HUDEP-2 (cell line): Measurements from ENCODE around the gene PAK6.

Experiments
- DNase-seq, 76 experiments: peaks; one replicate each; lab custom pipeline; 2025; ENCODE audit not compliant: unreplicated experiment in 76 of 76; lab: John Stamatoyannopoulos, UW

PAK6 gene

DNA sequence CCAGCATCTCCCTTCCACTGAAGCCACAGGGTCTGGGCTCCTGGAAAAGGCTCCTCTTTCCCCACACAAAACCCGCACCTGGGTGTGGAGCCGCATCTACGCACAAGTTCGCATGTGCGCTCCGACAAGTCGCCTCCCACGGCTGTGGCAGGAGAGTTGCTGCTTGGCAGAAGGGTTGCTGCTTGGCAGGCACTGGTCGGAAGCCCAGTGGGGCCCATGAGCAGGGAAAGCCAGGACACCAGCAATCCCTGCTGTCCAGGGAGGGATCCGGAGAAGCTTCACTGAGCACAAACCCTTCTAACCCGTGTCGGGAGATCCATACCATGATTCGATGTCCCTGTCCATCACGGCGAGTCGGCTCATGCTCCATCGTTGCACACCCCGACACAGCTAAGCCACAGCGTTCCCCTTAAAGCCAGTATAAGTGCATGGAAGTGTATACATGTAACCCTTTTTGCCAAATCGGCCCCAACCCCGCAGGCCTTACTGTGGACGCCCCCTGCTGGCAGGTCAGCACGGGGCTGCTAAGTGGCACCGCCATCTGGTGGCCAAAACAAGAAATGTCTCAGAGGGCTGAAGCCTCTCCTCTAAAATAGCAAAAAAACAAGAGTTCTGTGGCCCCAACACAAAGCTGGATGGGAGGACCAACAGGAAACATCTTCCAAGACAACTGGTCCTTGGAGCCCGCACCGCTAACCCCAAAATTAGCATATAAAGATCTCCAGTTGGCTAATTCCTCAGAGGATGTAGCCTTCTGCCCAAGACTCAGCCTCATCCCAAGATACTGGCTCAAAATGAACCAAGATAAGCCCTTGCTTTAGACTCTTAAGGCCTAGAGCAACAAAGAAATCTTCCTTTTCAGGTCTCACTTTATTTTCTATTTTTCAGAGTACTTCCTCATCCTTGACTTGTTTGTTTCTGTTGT is 35.7 kb downstream of the PAK6 start:
- peak in 72 of 76 experiments; percentile 15 to 88 (median 69) for DNase-seq

DNA sequence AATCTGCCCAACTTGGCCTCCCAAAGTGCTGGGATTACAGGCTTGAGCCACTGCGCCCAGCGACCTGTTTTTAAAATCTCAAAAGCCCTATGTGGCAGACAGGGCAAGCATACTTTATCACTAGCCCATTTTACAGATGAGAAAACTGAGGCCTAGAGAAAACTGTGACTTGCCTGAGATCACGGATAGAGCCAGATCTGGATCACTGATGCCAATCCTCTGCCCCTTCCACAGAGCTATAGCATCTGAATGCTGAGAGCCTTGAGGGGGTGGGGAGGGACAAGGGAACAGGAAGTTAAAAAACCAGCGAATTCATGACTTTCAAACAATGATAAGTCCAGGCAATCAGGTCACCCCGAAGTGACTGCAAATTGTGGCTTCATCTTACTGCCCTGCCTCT is 36.7 kb downstream of the PAK6 start:
- no peak for DNase-seq

GRCh38 chr15:40275954-40276353 is 37.1 kb downstream of the PAK6 start:
- no peak for DNase-seq

DNA sequence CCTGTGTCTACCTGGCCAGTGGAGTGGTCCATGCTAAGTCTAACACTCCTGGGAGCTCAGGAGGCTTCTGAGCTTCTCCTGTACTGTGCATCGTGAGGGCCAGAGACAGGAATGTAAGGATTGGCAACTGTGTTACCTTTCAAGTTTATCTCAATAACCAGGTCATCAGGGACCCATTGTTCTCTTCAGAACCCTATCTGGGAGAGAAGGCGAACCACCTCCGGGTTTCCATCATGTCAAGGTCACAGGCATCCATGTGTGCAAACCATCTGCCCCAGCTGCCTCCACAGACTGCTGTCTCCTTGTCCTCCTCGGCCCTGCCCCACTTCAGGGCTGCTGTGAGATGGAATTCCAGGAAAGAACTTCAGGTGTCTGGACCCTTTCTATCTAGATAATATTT is 38.1 kb downstream of the PAK6 start:
- DNase-seq = no peak

DNA sequence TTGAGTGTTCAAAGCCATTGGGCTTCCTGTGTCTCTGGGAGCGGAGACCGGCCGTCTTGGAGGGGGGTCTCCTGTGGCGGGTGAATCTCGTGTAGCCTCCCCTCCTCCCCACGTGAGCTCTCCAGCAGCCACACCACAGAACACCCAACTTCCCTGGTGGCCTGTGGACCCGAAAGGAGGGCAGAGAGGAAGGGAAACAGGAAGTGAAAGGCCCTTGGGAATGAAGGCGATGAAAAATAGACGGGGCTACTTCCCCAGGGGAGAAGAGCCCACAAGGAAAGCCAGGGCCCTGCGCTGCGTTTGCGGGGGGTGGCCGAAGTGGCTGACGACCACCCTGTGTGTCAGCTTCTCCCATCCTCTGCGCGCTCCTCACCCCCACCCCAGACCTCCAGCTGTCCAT is 38.6 kb downstream of the PAK6 start:
- DNase-seq = no peak

DNA sequence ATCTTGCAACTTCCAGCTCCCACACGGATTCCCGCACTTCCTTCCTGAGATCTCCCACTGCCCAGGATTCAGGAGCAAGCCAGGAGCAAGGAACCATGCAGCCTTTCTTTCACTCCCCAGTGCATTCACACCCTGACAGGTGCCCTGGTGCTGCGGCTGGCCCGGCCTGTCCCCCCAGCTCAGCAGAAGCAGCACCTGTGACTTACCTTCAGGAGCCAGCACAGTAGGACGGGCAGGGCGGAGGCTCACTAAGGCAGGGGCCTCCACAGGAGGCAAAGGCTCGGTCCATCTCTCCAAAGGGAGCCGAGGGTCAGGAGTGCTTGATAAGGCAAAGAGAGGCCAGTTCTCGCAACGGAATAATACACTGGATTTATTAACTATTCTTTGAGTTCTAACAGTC is 39.2 kb downstream of the PAK6 start:
- no peak for DNase-seq

- DNase-seq = peak in 49 of 76 experiments; percentile 5 to 68 (median 39)
Observed at GRCh38 chr15:40279437-40280141, 40.7 kb downstream of the PAK6 start.

DNA sequence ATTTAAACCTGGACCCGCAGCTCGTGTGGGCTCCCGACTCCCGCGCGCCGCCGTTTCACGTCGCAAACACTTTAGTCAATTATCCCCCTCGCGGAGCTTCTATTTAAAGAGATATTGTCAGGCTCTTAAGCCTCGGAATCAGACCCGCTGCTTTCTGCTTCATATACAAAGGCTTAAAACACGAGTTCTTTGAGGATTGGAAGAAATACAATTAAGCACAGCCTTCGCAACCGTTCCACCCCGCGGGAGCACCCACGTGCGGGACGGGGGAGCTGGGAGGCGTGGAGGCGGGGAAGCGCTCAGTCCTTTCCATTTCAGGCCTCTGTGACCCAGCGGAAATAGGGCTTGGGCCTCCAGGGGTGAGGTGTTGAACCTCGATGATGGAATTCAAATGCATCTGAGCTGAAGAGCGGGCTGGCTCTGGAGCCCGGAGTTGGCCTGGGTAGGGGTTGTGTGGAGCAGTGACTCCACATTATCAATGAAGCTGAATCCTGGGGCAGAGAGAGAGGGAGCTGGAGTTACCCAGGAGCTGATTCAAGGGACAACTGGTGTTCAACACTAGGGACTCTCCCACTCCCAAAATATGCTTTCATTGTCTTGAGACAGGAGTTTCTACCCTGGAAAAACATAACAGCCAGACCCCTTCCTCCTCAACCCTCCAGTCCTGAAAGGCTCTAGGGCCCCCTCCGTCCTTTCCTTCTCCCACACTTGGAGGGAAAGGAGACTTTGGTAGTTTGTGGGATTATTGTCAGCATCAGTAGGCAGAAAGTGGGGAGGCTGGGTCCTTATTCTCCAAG is 41.6 kb downstream of the PAK6 start:
- DNase-seq = no peak

DNA sequence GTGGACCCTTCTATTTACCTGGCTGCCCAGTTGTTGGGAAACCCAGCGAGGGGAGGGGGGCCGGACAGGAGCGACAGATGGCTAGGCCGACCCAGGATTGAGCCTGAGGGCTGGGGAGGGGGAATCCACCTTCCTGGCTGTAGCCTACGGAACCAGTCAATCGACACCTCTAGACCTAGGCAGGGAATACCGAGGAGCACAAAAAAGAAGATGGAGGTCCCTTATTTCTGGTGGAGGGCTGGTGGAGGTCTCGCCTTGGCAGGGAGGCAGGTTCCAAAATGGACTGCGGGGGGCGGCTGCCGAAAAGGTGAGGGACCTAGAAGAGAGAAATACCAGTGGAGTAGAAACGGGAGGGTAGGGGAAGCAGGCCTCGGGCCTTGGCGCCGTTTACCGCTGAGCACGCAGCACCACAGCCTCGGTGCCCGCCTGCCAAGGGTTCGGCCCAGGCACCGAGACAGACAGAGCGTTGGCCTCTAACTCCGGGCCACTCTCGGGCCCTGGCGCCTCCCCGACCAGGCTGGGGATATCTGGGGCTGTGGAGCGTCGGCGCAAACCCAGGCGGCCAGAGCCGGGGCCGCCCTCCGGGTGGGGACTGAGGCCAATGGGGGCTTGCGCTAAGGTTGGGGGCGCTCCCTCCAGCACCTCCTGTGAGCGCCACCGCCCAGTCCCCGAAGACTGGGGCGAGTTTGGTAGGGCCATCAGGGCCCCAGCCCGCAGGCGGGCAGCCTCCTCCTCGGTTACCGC is 42.4 kb downstream of the PAK6 start:
- no peak for DNase-seq

DNA sequence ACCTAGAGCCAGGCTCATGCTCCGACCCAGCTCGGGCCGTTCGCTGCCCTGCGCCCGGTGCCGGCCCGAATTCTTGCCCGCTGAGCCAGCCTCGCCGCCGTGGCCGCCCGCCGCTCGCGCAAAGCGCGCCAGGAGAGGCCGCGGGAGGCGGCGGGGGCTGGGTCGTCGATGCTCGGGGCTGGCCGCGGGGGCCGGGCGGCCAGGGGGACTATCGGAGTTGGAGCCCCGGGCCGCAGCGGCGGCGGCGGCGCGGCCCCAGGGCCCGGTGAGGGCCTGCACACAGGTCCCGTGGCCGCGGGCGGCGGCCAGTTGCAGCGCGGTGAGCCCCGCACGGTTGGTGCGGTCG is 42.9 kb downstream of the PAK6 start:
- DNase-seq = no peak

DNA sequence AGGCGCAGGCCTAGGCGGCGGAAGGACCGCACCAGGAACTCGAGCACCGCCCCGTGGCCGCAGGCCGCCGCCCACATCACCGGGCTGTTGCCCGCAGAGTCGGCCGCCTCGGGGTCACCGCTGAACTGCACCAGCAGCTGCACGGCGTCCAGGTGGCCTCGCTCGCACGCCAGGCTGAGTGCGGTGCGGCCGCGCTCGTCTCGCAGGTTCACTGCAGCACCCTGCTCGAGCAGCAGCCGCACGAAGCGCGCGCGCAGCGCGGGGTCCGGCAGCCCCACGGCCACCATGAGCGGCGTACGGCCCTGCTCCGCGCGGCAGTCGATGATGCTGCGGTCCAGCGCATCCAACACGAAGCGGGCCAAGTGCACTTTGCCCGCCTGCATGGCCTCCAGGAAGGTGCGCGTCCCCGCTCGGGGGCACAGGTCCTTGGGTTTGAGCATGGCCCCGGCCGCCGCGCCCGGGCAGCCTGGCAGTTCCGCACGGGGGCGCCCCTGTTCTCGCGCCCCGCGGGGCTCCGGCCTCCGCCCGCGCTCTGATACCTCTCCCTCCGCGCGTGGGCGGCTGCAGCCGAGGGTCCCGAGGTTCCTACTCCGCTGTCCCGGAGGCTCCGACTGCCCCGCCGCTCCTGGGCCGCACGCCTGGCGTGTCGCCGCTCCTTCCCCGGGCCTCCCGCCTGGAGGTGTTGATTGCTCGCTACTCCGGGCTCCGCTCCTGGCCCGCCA is 43.4 kb downstream of the PAK6 start:
- DNase-seq = peak in 32 of 76 experiments; percentile 11 to 65 (median 34)

- peak in 26 of 76 experiments; percentile 8 to 65 (median 27) for DNase-seq
Observed at GRCh38 chr15:40282869-40283614, 44.2 kb downstream of the PAK6 start, which contains the start of gene ANKRD63. Gene ANKRD63, minus strand, starts transcription at chr15:40283064. Its CDS starts 478 bp downstream, at chr15:40282586.

DNA sequence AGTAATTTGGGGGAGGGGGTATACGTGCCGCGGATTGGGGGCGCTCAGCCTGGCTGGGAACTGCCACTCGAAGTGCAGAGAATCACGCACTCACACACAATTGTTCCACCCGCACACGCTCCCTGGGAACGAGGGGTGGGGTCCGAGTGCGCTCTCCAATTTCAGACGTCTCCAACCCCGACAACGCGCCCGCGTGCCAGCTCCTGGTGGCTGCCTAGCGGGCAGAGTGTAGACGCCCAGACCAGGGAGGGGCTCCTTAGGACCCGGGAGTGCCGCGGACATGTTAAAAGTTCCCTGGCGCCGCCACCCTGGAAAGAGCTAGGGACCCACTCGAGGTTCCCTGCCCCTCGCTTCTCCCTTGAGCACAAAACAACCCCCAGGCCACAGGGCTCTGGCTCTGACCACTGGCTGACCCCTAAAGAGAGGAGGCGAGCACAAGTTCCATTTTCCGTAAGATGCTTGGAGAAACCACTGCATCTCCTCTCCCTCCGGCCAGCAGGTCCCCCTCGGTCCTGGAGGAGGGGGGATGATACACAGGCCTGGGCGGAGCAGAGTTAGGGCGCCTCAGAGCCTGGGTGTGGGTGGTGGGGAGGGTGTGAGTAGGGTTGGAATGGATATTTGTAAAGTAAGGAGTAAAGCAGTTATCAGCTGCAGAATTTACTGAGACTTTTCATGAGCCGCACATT is 44.9 kb downstream of the PAK6 start:
- no peak for DNase-seq

- no peak for DNase-seq
Observed at GRCh38 chr15:40285151-40285550, 46.3 kb downstream of the PAK6 start.

GRCh38 chr15:40285554-40286011 is 46.7 kb downstream of the PAK6 start:
- no peak for DNase-seq

DNA sequence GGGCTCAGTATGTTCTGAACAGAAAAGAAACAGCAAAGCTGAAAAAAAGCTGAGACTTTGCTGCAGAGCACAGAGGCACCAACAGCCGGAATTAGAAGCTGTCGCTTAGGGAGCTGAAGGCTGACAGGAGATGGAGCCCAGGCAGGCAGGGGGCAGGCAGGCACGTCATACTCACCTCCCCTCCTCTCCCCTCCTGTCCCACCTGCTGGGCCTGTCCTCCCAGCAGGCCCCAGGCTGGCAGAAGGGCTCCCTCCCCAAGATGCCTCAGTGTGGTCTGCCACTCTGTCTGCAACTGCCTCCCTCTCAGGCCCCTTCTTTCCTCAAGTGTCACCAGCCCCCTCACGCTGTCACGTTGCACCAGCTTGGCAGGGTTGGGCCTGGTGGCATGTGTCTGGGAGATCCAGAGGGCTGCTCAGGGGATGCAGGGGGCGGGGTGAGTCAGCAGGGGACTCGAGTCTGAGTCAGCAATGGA is 47.2 kb downstream of the PAK6 start:
- DNase-seq = no peak

GRCh38 chr15:40286794-40287193 is 47.9 kb downstream of the PAK6 start:
- no peak for DNase-seq

- DNase-seq = no peak
Observed at GRCh38 chr15:40287505-40287904, 48.6 kb downstream of the PAK6 start.
